ENCODE results near the gene FOXP2. TPM values are rescaled to one million over a fixed set of nuclear protein-coding genes. Genes with fewer than 3 reads are reported as not detected.

The FOXP2 gene
- total and polyA plus RNA-seq, 10 of the 15 experiments (the other 5 are each of a cell fraction or from before 2014, with no cell fraction given), result 0.99 to 2.5 (median 1.8) TPM

GRCh38 chr7:114522081-114522480 is 107.5 kb downstream of the FOXP2 start:
- H3K4me2 ChIP-seq (ENCODE audit: control insufficient read depth, insufficient read depth), result no peak overlapping the region
- intact Hi-C loops (cut with micrococcal nuclease; ENCODE audit: unreplicated experiment), result no loop called here
- no peaks in the 10 kb centered on the region for H3K27me3 ChIP-seq (replicated peaks in 1 of 2; ENCODE audit: control insufficient read depth in 2 of 2, insufficient read depth in 2 of 2, low read length in 1 of 2)
- H2AFZ ChIP-seq (ENCODE audit: control insufficient read depth, low read depth, low read length), result no peak overlapping the region
- no peaks in the 10 kb centered on the region for H4K20me1 ChIP-seq (ENCODE audit: control insufficient read depth, insufficient read depth)
- ChIA-PET SMC1A (ENCODE audit: uncharacterized antibody, unreplicated experiment) (interaction anchor here (0.6 to 1.4 kb wide), 2 partner anchors 20 to 89 kb away, joined by 4 read pairs; no protein-coding TSS in a partner anchor), POLR2A (no interaction called here), RAD21 (ENCODE audit: unreplicated experiment) (no interaction called here), CTCF (no interaction called here)
- BruUV-seq (replicated peaks), result no TSS peak
- no peaks in the 10 kb centered on the region for H3K36me3 ChIP-seq (ENCODE audit: control insufficient read depth in 2 of 2, insufficient read depth in 2 of 2, low read length in 1 of 2)
- no peak overlapping the region for H3K27ac ChIP-seq (ENCODE audit: control insufficient read depth, insufficient read depth)
- in situ Hi-C loops (cut with MboI), result no loop called here
- no peaks in the 10 kb centered on the region for H3K9me3 ChIP-seq (replicated peaks; ENCODE audit: control insufficient read depth, insufficient read depth, low read length)
- no peaks in the 10 kb centered on the region for H3K79me2 ChIP-seq (ENCODE audit: control insufficient read depth, insufficient read depth, low read length)
- 24% methylated on average over 1 of the region's 1 CpG for WGBS (ENCODE audit: insufficient coverage, insufficient replicate concordance, low lambda C conversion rate, missing lambda C conversion rate)
- DNase-seq (ENCODE audit: low read depth, low spot score) (no peak), ATAC-seq (no peak), FAIRE-seq (no peak)
- H3K9ac ChIP-seq (ENCODE audit: control insufficient read depth, insufficient read depth, low read length), result no peak overlapping the region
- H3K4me3 ChIP-seq, result no peak overlapping the region
- TF ChIP-seq RFX5 (IDR thresholded peaks at IDR 0.05; ENCODE audit: low read depth, low read length) (no peak), BMI1 (IDR thresholded peaks at IDR 0.05; ENCODE audit: borderline replicate concordance) (no peak), BRCA1 (IDR thresholded peaks at IDR 0.05; ENCODE audit: low read depth, low read length) (no peak), ZNF217 (IDR thresholded peaks at IDR 0.05) (no peak), ZBTB11 (CRISPR knock-in tag; IDR thresholded peaks at IDR 0.05) (no peak), SMAD1 (IDR thresholded peaks at IDR 0.05; ENCODE audit: low read depth, partially characterized antibody) (no peak), ZNF207 (IDR thresholded peaks at IDR 0.05; ENCODE audit: borderline replicate concordance) (no peak), ZNF274 (IDR thresholded peaks at IDR 0.05; ENCODE audit: insufficient read depth, insufficient read length) (no peak), FOXK2 (IDR thresholded peaks at IDR 0.05) (no peak), KLF5 (IDR thresholded peaks at IDR 0.05; ENCODE audit: partially characterized antibody) (no peak), ZNF24 (IDR thresholded peaks at IDR 0.05) (no peak)
- H3K4me1 ChIP-seq (ENCODE audit: control insufficient read depth, insufficient read depth, low read length), result no peaks in the 10 kb centered on the region

Data from GM12878 (cell line).